B cell (primary cell): ENCODE results near the gene RBM20.

Experiments
- EZH2 ChIP-seq: IDR thresholded peaks from 2 replicates; pipeline ENCODE4 v1.6.1; 2012; ENCODE audit warnings: borderline replicate concordance, low read depth, mild to moderate bottlenecking, moderate library complexity, low read length; ENCODE audit not compliant: insufficient read depth, poor library complexity, severe bottlenecking
- TF ChIP-seq, protein P1 (sequence below): fragments of 200-600 bp; IDR thresholded peaks from one replicate; pipeline ENCODE4 v1.8.0; 2022; ENCODE audit warnings: antibody characterized with exemption, mild to moderate bottlenecking

DNA sequence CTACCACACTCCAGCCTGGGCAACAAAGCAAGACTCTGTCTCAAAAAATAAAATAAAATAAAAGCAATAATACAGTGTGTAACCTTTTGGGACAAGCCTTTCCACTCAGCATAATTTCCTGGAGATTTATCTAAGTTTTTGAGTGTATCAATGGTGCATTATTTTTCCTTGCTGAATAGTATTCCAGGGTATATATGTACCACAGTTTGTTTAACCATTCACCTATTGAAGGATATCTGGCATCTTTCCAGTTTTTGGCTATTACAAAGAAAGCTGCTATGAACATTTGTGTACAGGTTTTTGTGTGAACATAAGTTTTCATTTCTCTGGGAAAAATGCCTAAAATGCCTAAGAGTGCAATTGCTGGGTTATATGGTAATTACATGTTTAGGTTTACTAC lies 59.9 kb downstream of the RBM20 start:
- TF ChIP-seq, protein P1, sequence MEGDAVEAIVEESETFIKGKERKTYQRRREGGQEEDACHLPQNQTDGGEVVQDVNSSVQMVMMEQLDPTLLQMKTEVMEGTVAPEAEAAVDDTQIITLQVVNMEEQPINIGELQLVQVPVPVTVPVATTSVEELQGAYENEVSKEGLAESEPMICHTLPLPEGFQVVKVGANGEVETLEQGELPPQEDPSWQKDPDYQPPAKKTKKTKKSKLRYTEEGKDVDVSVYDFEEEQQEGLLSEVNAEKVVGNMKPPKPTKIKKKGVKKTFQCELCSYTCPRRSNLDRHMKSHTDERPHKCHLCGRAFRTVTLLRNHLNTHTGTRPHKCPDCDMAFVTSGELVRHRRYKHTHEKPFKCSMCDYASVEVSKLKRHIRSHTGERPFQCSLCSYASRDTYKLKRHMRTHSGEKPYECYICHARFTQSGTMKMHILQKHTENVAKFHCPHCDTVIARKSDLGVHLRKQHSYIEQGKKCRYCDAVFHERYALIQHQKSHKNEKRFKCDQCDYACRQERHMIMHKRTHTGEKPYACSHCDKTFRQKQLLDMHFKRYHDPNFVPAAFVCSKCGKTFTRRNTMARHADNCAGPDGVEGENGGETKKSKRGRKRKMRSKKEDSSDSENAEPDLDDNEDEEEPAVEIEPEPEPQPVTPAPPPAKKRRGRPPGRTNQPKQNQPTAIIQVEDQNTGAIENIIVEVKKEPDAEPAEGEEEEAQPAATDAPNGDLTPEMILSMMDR, result no peak
- TF ChIP-seq EZH2, result no peak
